Measurements from ENCODE around the gene TRMT61A. TPM values are rescaled to one million over a fixed set of nuclear protein-coding genes. Genes with fewer than 3 reads are reported as not detected.

TRMT61A gene
- total and polyA plus RNA-seq, 2 of the 13 experiments (the other 11 are each of a cell fraction or from before 2014, with no cell fraction given), result 6.5 to 13.6 TPM

DNA sequence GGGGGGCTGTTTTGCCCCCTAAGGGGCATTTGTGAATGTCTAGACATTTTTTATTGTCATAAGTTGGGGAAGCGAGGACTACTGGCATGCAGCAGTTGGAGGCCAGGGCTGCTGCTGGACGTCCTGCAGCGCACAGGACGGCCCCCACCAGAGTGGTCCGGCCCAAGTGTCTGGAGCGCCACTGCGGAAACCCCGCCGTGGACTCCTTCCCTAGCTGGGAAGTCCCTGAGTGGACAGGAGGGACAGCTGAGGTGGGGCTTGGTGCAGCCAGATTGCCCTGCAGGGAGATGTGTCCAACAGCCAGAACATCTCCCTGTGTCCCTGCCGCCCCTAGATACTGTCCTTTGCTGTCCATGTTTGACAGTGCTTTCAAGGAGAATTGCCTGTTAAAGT, 11.8 kb upstream of the TRMT61A start:
- H4K20me1 ChIP-seq (ENCODE audit: insufficient read depth, low read length), result no peaks in the 10 kb centered on the region
- H3K4me3 ChIP-seq (replicated peaks in 1 of 3; ENCODE audit: insufficient read depth in 1 of 3, low read depth in 2 of 3, low read length in 3 of 3), result no peak overlapping the region
- H3K36me3 ChIP-seq (replicated peaks in 1 of 2; ENCODE audit: control insufficient read depth in 1 of 2, insufficient read depth in 2 of 2, low read length in 2 of 2), result peaks cover 0 to 10% of the 10 kb centered on the region in 2 experiments; a peak in 3 of 5 replicates
- DNase-seq (ENCODE audit: low spot score) (no peak), FAIRE-seq (no peak), ATAC-seq (no peak)
- no peaks in the 10 kb centered on the region for H3K27me3 ChIP-seq (ENCODE audit: control insufficient read depth in 1 of 2, insufficient read depth in 2 of 2, low read length in 2 of 2)
- WGBS (ENCODE audit: low lambda C conversion rate), result 64% methylated on average over 5 of the region's 10 CpGs
- H2AFZ ChIP-seq (ENCODE audit: low read length), result no peak overlapping the region
- intact Hi-C loops (cut with micrococcal nuclease; ENCODE audit: unreplicated experiment) (no loop called here), in situ Hi-C loops (cut with HindIII; ENCODE audit: extremely low pct_ligation_motif_present, low pct_unique_long_range_greater_than_20kb) (no loop called here)
- no peak overlapping the region for H3K27ac ChIP-seq (ENCODE audit: extremely low read length, insufficient read depth, low read length)
- H3K9ac ChIP-seq (ENCODE audit: insufficient read depth, low read depth, low read length), result no peak overlapping the region
- BruUV-seq (replicated peaks), result no TSS peak
- peaks cover 44% of the 10 kb centered on the region for H3K4me1 ChIP-seq (ENCODE audit: insufficient read depth, low read length)
- peak overlapping the region; percentile 73; the same call in 1 of the 2 replicates for H3K4me2 ChIP-seq (ENCODE audit: low read depth, low read length)
- ChIA-PET POLR2A (interaction anchor here (1.2 to 3.1 kb wide), 3 partner anchors 11 to 24 kb away, joined by 3 to 24 read pairs (median 7); partner anchors contain the start of gene TRMT61A), CTCF (ENCODE audit: low intra/inter-chr PET ratio, low total read pairs) (interaction anchor here (3.0 kb wide), 1 partner anchor 29 kb away, joined by 38 read pairs; no protein-coding TSS in a partner anchor)
- peaks cover 3% of the 10 kb centered on the region for H3K79me2 ChIP-seq (ENCODE audit: insufficient read depth, low read length)
- no peaks in the 10 kb centered on the region for H3K9me3 ChIP-seq (ENCODE audit: low read length)
- peak; percentile 8 for TF ChIP-seq AGO2 (optimal IDR thresholded peaks at IDR 0.05; ENCODE audit: low read depth, low read length)
- no peak for TF ChIP-seq POLR2AphosphoS5 (IDR thresholded peaks at IDR 0.05; ENCODE audit: low read depth, low read length)

GRCh38 chr14:103517721-103518421, 11.1 kb upstream of the TRMT61A start:
- Histone ChIP-seq H3K9me3 (ENCODE audit: low read length) (no peaks in the 10 kb centered on the region), H3K9ac (ENCODE audit: insufficient read depth, low read depth, low read length) (peak overlapping the region; percentile 38; the same call in 1 of the 2 replicates), H3K27me3 (ENCODE audit: control insufficient read depth in 1 of 2, insufficient read depth in 2 of 2, low read length in 2 of 2) (no peaks in the 10 kb centered on the region), H3K4me3 (replicated peaks in 1 of 3; ENCODE audit: insufficient read depth in 1 of 3, low read depth in 2 of 3, low read length in 3 of 3) (peak overlapping the region in 2 of 3 experiments; percentile 26 to 59; a peak in 5 of 6 replicates), H3K79me2 (ENCODE audit: insufficient read depth, low read length) (peaks cover 4% of the 10 kb centered on the region), H3K4me1 (ENCODE audit: insufficient read depth, low read length) (peaks cover 39% of the 10 kb centered on the region), H2AFZ (ENCODE audit: low read length) (no peak overlapping the region), H3K4me2 (ENCODE audit: low read depth, low read length) (peak overlapping the region; percentile 73), H3K36me3 (replicated peaks in 1 of 2; ENCODE audit: control insufficient read depth in 1 of 2, insufficient read depth in 2 of 2, low read length in 2 of 2) (peaks cover 0 to 10% of the 10 kb centered on the region in 2 experiments; a peak in 3 of 5 replicates), H4K20me1 (ENCODE audit: insufficient read depth, low read length) (no peaks in the 10 kb centered on the region), H3K27ac (ENCODE audit: extremely low read length, insufficient read depth, low read length) (no peak overlapping the region)
- CTCF ChIA-PET (ENCODE audit: low intra/inter-chr PET ratio, low total read pairs), result interaction anchor here (0.9 to 3.0 kb wide), 4 partner anchors 18 to 32 kb away, joined by 3 to 38 read pairs (median 4); no protein-coding TSS in a partner anchor
- 19% methylated on average over 13 of the region's 20 CpGs for WGBS (ENCODE audit: low lambda C conversion rate)
- no TSS peak for BruUV-seq (replicated peaks)
- intact Hi-C loops (cut with micrococcal nuclease; ENCODE audit: unreplicated experiment) (loop anchor here (1.0 kb wide), 1 partner anchor 28 kb away; no protein-coding TSS in a partner anchor), in situ Hi-C loops (cut with HindIII; ENCODE audit: extremely low pct_ligation_motif_present, low pct_unique_long_range_greater_than_20kb) (no loop called here)
- FAIRE-seq, result no peak
- peak; percentile 72 for ATAC-seq
- POLR2A ChIA-PET, result interaction anchor here (1.2 to 3.1 kb wide), 3 partner anchors 10 to 23 kb away, joined by 3 to 24 read pairs (median 7); partner anchors contain the start of gene TRMT61A
- no peak for DNase-seq (ENCODE audit: low spot score)
- TF ChIP-seq CAMTA2 (CRISPR knock-in tag; IDR thresholded peaks at IDR 0.05; ENCODE audit: borderline replicate concordance), result peak; percentile 21; the same call in 1 of the 2 replicates
- no peak for TF ChIP-seq KDM5A (IDR thresholded peaks at IDR 0.05; ENCODE audit: borderline replicate concordance, low read length)
- no peak for TF ChIP-seq RXRB (CRISPR knock-in tag; IDR thresholded peaks at IDR 0.05; ENCODE audit: borderline replicate concordance)
- TF ChIP-seq ZNF639 (CRISPR knock-in tag; conservative IDR thresholded peaks at IDR 0.05), result no peak
- no peak for TF ChIP-seq LRRFIP1 (CRISPR knock-in tag; conservative IDR thresholded peaks at IDR 0.05)
- TF ChIP-seq, protein P1, sequence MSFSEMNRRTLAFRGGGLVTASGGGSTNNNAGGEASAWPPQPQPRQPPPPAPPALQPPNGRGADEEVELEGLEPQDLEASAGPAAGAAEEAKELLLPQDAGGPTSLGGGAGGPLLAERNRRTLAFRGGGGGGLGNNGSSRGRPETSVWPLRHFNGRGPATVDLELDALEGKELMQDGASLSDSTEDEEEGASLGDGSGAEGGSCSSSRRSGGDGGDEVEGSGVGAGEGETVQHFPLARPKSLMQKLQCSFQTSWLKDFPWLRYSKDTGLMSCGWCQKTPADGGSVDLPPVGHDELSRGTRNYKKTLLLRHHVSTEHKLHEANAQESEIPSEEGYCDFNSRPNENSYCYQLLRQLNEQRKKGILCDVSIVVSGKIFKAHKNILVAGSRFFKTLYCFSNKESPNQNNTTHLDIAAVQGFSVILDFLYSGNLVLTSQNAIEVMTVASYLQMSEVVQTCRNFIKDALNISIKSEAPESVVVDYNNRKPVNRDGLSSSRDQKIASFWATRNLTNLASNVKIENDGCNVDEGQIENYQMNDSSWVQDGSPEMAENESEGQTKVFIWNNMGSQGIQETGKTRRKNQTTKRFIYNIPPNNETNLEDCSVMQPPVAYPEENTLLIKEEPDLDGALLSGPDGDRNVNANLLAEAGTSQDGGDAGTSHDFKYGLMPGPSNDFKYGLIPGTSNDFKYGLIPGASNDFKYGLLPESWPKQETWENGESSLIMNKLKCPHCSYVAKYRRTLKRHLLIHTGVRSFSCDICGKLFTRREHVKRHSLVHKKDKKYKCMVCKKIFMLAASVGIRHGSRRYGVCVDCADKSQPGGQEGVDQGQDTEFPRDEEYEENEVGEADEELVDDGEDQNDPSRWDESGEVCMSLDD (CRISPR knock-in tag; IDR thresholded peaks at IDR 0.05; ENCODE audit: borderline replicate concordance), result no peak
- TF ChIP-seq MAFF (IDR thresholded peaks at IDR 0.05; ENCODE audit: low read depth, low read length), result no peak
